ENCODE results near the gene PHGDH. TPM values are rescaled to one million over a fixed set of nuclear protein-coding genes. Genes with fewer than 3 reads are reported as not detected.
"Not testable (repeated sequence)": the region's sequence is repeated elsewhere in the genome, so short reads cannot be mapped to it uniquely, and the experiment has no call there.

The PHGDH gene
- total RNA-seq, 1 experiment from 2014 or later = 499 TPM

- ChIA-PET POLR2A (ENCODE audit: low non-redundant PET) (interaction anchor here (0.7 kb wide), 1 partner anchor 57 kb away, joined by 3 read pairs; no protein-coding TSS in a partner anchor), CTCF (no interaction called here)
- intact Hi-C loops (cut with micrococcal nuclease; ENCODE audit: unreplicated experiment) = no loop called here
- no peaks in the 10 kb centered on the region for H3K27me3 ChIP-seq (replicated peaks; ENCODE audit: insufficient read depth, low read depth, low read length, poor library complexity)
- TF ChIP-seq EZH2 (IDR thresholded peaks at IDR 0.05; ENCODE audit: borderline replicate concordance, low read depth, low read length, poor library complexity, severe bottlenecking) (no peak), CTCF (conservative IDR thresholded peaks at IDR 0.05; ENCODE audit: low read depth, low read length) (no peak)
- no peaks in the 10 kb centered on the region for H3K4me1 ChIP-seq (ENCODE audit: insufficient read depth, low read length, poor library complexity, severe bottlenecking)
- H3K4me3 ChIP-seq (ENCODE audit: low read depth, low read length, poor library complexity, severe bottlenecking) = no peak overlapping the region
- H3K9me3 ChIP-seq (ENCODE audit: low read depth, low read length, poor library complexity, severe bottlenecking) = no peaks in the 10 kb centered on the region
- H3K27ac ChIP-seq (ENCODE audit: low read depth, low read length, poor library complexity, severe bottlenecking) = no peak overlapping the region
- DNase-seq (ENCODE audit: low spot score) = no peak
- BruUV-seq (replicated peaks) = no TSS peak
- H3K36me3 ChIP-seq (ENCODE audit: insufficient read depth, low read length, poor library complexity, severe bottlenecking) = no peaks in the 10 kb centered on the region
Observed at GRCh38 chr1:119686661-119687060, 25.1 kb upstream of the PHGDH start.

GRCh38 chr1:119687434-119688079 lies 24.2 kb upstream of the PHGDH start:
- BruUV-seq (replicated peaks) = no TSS peak

GRCh38 chr1:119688810-119689209 lies 22.9 kb upstream of the PHGDH start:
- BruUV-seq (replicated peaks) = no TSS peak
- Histone ChIP-seq H3K27me3 (replicated peaks; ENCODE audit: insufficient read depth, low read depth, low read length, poor library complexity) (no peaks in the 10 kb centered on the region), H3K36me3 (ENCODE audit: insufficient read depth, low read length, poor library complexity, severe bottlenecking) (no peaks in the 10 kb centered on the region), H3K9me3 (ENCODE audit: low read depth, low read length, poor library complexity, severe bottlenecking) (no peaks in the 10 kb centered on the region), H3K4me3 (ENCODE audit: low read depth, low read length, poor library complexity, severe bottlenecking) (no peak overlapping the region), H3K27ac (ENCODE audit: low read depth, low read length, poor library complexity, severe bottlenecking) (no peak overlapping the region), H3K4me1 (ENCODE audit: insufficient read depth, low read length, poor library complexity, severe bottlenecking) (no peaks in the 10 kb centered on the region)
- DNase-seq (ENCODE audit: low spot score) = no peak
- ChIA-PET CTCF (interaction anchor here (0.6 to 1.2 kb wide), 2 partner anchors 13 to 63 kb away, joined by 3 to 6 read pairs; no protein-coding TSS in a partner anchor), POLR2A (ENCODE audit: low non-redundant PET) (no interaction called here)
- no peak for TF ChIP-seq EZH2 (IDR thresholded peaks at IDR 0.05; ENCODE audit: borderline replicate concordance, low read depth, low read length, poor library complexity, severe bottlenecking)
- intact Hi-C loops (cut with micrococcal nuclease; ENCODE audit: unreplicated experiment) = no loop called here

More at GRCh38 chr1:119687434-119688079, 24.2 kb upstream of the PHGDH start:
- no peaks in the 10 kb centered on the region for H3K4me1 ChIP-seq (ENCODE audit: insufficient read depth, low read length, poor library complexity, severe bottlenecking)
- no peaks in the 10 kb centered on the region for H3K9me3 ChIP-seq (ENCODE audit: low read depth, low read length, poor library complexity, severe bottlenecking)
- ChIA-PET POLR2A (ENCODE audit: low non-redundant PET) (interaction anchor here (0.7 kb wide), 1 partner anchor 57 kb away, joined by 3 read pairs; no protein-coding TSS in a partner anchor), CTCF (no interaction called here)
- no peaks in the 10 kb centered on the region for H3K27me3 ChIP-seq (replicated peaks; ENCODE audit: insufficient read depth, low read depth, low read length, poor library complexity)
- intact Hi-C loops (cut with micrococcal nuclease; ENCODE audit: unreplicated experiment) = no loop called here
- no peak overlapping the region for H3K27ac ChIP-seq (ENCODE audit: low read depth, low read length, poor library complexity, severe bottlenecking)
- no peak for DNase-seq (ENCODE audit: low spot score)
- H3K36me3 ChIP-seq (ENCODE audit: insufficient read depth, low read length, poor library complexity, severe bottlenecking) = no peaks in the 10 kb centered on the region
- TF ChIP-seq CTCF (conservative IDR thresholded peaks at IDR 0.05; ENCODE audit: low read depth, low read length) = no peak
- no peak overlapping the region for H3K4me3 ChIP-seq (ENCODE audit: low read depth, low read length, poor library complexity, severe bottlenecking)

GRCh38 chr1:119689511-119689910 lies 22.2 kb upstream of the PHGDH start:
- H3K4me1 ChIP-seq (ENCODE audit: insufficient read depth, low read length, poor library complexity, severe bottlenecking) = no peaks in the 10 kb centered on the region
- no TSS peak for BruUV-seq (replicated peaks)
- ChIA-PET POLR2A (ENCODE audit: low non-redundant PET) (no interaction called here), CTCF (interaction anchor here (0.6 to 1.2 kb wide), 2 partner anchors 14 to 62 kb away, joined by 3 to 6 read pairs; no protein-coding TSS in a partner anchor)
- no peak for TF ChIP-seq CTCF (conservative IDR thresholded peaks at IDR 0.05; ENCODE audit: low read depth, low read length)
- no peak for TF ChIP-seq EZH2 (IDR thresholded peaks at IDR 0.05; ENCODE audit: borderline replicate concordance, low read depth, low read length, poor library complexity, severe bottlenecking)
- H3K4me3 ChIP-seq (ENCODE audit: low read depth, low read length, poor library complexity, severe bottlenecking) = no peak overlapping the region
- no peaks in the 10 kb centered on the region for H3K36me3 ChIP-seq (ENCODE audit: insufficient read depth, low read length, poor library complexity, severe bottlenecking)
- DNase-seq (ENCODE audit: low spot score) = no peak
- H3K27me3 ChIP-seq (replicated peaks; ENCODE audit: insufficient read depth, low read depth, low read length, poor library complexity) = no peaks in the 10 kb centered on the region
- intact Hi-C loops (cut with micrococcal nuclease; ENCODE audit: unreplicated experiment) = no loop called here
- H3K9me3 ChIP-seq (ENCODE audit: low read depth, low read length, poor library complexity, severe bottlenecking) = no peaks in the 10 kb centered on the region
- no peak overlapping the region for H3K27ac ChIP-seq (ENCODE audit: low read depth, low read length, poor library complexity, severe bottlenecking)

- H3K4me3 ChIP-seq (ENCODE audit: low read depth, low read length, poor library complexity, severe bottlenecking); H3K9me3 ChIP-seq (ENCODE audit: low read depth, low read length, poor library complexity, severe bottlenecking); H3K36me3 ChIP-seq (ENCODE audit: insufficient read depth, low read length, poor library complexity, severe bottlenecking); H3K4me1 ChIP-seq (ENCODE audit: insufficient read depth, low read length, poor library complexity, severe bottlenecking); H3K27me3 ChIP-seq (replicated peaks; ENCODE audit: insufficient read depth, low read depth, low read length, poor library complexity); BruUV-seq (replicated peaks); CTCF ChIA-PET; H3K27ac ChIP-seq (ENCODE audit: low read depth, low read length, poor library complexity, severe bottlenecking); intact Hi-C loops (cut with micrococcal nuclease; ENCODE audit: unreplicated experiment); DNase-seq (ENCODE audit: low spot score): not testable (repeated sequence)
- POLR2A ChIA-PET (ENCODE audit: low non-redundant PET) = interaction anchor here (0.6 kb wide), 1 partner anchor 49 kb away, joined by 3 read pairs; the partner anchor contains the start of gene ZNF697
Observed at GRCh38 chr1:119696863-119697262, 14.9 kb upstream of the PHGDH start.

Data from A673 (cell line).